Measurements from ENCODE around the gene MLXIPL. TPM values are rescaled to one million over a fixed set of nuclear protein-coding genes. Genes with fewer than 3 reads are reported as not detected.

Gene MLXIPL
- total RNA-seq, 2 experiments from 2014 or later = not detected

GRCh38 chr7:73606801-73607691 lies 17.3 kb downstream of the MLXIPL start:
- peak; percentile 96 for TF ChIP-seq CTCF (IDR thresholded peaks at IDR 0.05)
- Mint-ChIP-seq H3K4me1 (ENCODE audit: low read depth) (no peaks in the 10 kb centered on the region), H3K27ac (no peak overlapping the region), H3K4me3 (no peak overlapping the region), H3K9me3 (no peaks in the 10 kb centered on the region), H3K27me3 (peaks cover 25% of the 10 kb centered on the region), H3K36me3 (ENCODE audit: low read depth) (no peaks in the 10 kb centered on the region)
- DNase-seq = peak; percentile 74
- POLR2A ChIA-PET = interaction anchor here (1.1 to 1.7 kb wide), 2 partner anchors 113 to 131 kb away, joined by 3 to 8 read pairs; partner anchors contain the start of gene ABHD11
- ATAC-seq = peak; percentile 94
- CTCF ChIA-PET = interaction anchor here (0.6 to 7.4 kb wide), 54 partner anchors 9 to 289 kb away, joined by 3 to 84 read pairs (median 6); partner anchors contain the start of genes ABHD11, MLXIPL, STX1A and VPS37D
- intact Hi-C loops (cut with micrococcal nuclease) = loop anchor here (2.0 to 5.0 kb wide), 2 partner anchors 62 to 120 kb away; no protein-coding TSS in a partner anchor

- ATAC-seq = no peak
- H3K4me3 Mint-ChIP-seq = no peak overlapping the region
- intact Hi-C loops (cut with micrococcal nuclease) = loop anchor here (2.0 to 5.0 kb wide), 2 partner anchors 63 to 122 kb away; no protein-coding TSS in a partner anchor
- no peak for TF ChIP-seq CTCF (IDR thresholded peaks at IDR 0.05)
- no peak for DNase-seq
- CTCF ChIA-PET = interaction anchor here (0.5 to 7.4 kb wide), 18 partner anchors 11 to 290 kb away, joined by 3 to 84 read pairs (median 12); partner anchors contain the start of genes ABHD11, MLXIPL and VPS37D
- H3K36me3 Mint-ChIP-seq (ENCODE audit: low read depth) = no peaks in the 10 kb centered on the region
- no peaks in the 10 kb centered on the region for H3K9me3 Mint-ChIP-seq
- peaks cover 18% of the 10 kb centered on the region for H3K27me3 Mint-ChIP-seq
- POLR2A ChIA-PET = interaction anchor here (1.7 kb wide), 1 partner anchor 133 kb away, joined by 8 read pairs; the partner anchor contains the start of gene ABHD11
- no peak overlapping the region for H3K27ac Mint-ChIP-seq
- H3K4me1 Mint-ChIP-seq (ENCODE audit: low read depth) = no peaks in the 10 kb centered on the region
Observed at GRCh38 chr7:73605601-73606220, 18.6 kb downstream of the MLXIPL start.

- no peak for TF ChIP-seq CTCF (IDR thresholded peaks at IDR 0.05)
- intact Hi-C loops (cut with micrococcal nuclease) = no loop called here
- no peaks in the 10 kb centered on the region for H3K36me3 Mint-ChIP-seq (ENCODE audit: low read depth)
- DNase-seq = no peak
- peaks cover 12% of the 10 kb centered on the region for H3K27me3 Mint-ChIP-seq
- CTCF ChIA-PET = interaction anchor here (5.3 to 7.4 kb wide), 2 partner anchors 122 to 134 kb away, joined by 53 to 84 read pairs; partner anchors contain the start of gene ABHD11
- no peak overlapping the region for H3K27ac Mint-ChIP-seq
- ATAC-seq = no peak
- no peaks in the 10 kb centered on the region for H3K9me3 Mint-ChIP-seq
- POLR2A ChIA-PET = no interaction called here
- H3K4me3 Mint-ChIP-seq = no peak overlapping the region
- no peaks in the 10 kb centered on the region for H3K4me1 Mint-ChIP-seq (ENCODE audit: low read depth)
Observed at GRCh38 chr7:73602721-73603651, 21.3 kb downstream of the MLXIPL start.

GRCh38 chr7:73599916-73600315 lies 24.4 kb downstream of the MLXIPL start:
- CTCF ChIA-PET = interaction anchor here (0.9 to 1.2 kb wide), 2 partner anchors 126 to 135 kb away, joined by 3 to 4 read pairs; no protein-coding TSS in a partner anchor
- intact Hi-C loops (cut with micrococcal nuclease) = no loop called here
- H3K9me3 Mint-ChIP-seq = no peaks in the 10 kb centered on the region

More at GRCh38 chr7:73599916-73600315, 24.4 kb downstream of the MLXIPL start:
- H3K27me3 Mint-ChIP-seq = peaks cover 10% of the 10 kb centered on the region
- no peaks in the 10 kb centered on the region for H3K4me1 Mint-ChIP-seq (ENCODE audit: low read depth)
- H3K27ac Mint-ChIP-seq = no peak overlapping the region
- POLR2A ChIA-PET = no interaction called here
- no peak for TF ChIP-seq CTCF (IDR thresholded peaks at IDR 0.05)
- H3K4me3 Mint-ChIP-seq = no peak overlapping the region
- DNase-seq = no peak
- ATAC-seq = no peak
- H3K36me3 Mint-ChIP-seq (ENCODE audit: low read depth) = no peaks in the 10 kb centered on the region

Measured in activated CD8-positive, alpha-beta T cell treated with anti-CD3 and anti-CD28 coated beads for 36 hours (primary cell).